OCI-LY7 (cell line): ENCODE data around the gene NAV2.

Experiments
- CTCF ChIP-seq: fragments of 200-600 bp; sonication (generic); conservative IDR thresholded peaks from 2 replicates; pipeline ENCODE4 v1.5.1; 2014; ENCODE audit warnings: mild to moderate bottlenecking, antibody characterized with exemption, low read length, moderate library complexity, mixed read lengths
- EZH2phosphoT487 ChIP-seq: fragments of 200-600 bp; sonication (generic); IDR thresholded peaks from 2 replicates; pipeline ENCODE4 v1.6.1; 2018; ENCODE audit warnings: low read depth, borderline replicate concordance, mild to moderate bottlenecking, mixed run types, antibody characterized with exemption, low read length, moderate library complexity, mixed read lengths

- TF ChIP-seq CTCF (no peak), EZH2phosphoT487 (no peak)
These were observed 318.7 kb downstream of the NAV2 start for GRCh38 chr11:20031155-20032001.
